ENCODE measurements around the gene THAP12.
"Not testable (repeated sequence)": the region's sequence is repeated elsewhere in the genome, so short reads cannot be mapped to it uniquely, and the experiment has no call there.

THAP12 gene

DNA sequence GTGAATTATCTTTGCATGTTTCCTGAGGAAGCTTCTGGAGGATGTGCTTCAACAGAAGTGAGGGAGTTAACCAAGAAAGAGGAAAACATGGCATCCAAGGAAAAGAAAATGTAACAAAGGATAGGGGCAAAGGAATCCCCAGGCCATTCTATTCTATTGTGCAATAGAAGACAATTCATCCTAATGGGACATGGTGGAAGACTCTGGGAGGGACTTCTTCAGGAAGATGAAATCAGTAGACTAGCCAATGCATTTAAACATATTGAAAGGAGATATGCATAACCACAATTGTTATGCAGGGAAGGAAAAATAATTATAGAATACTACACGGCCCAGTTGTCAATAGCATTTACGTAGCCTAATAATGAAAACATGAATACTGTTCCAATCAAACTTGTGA is 55.7 kb downstream of the THAP12 start:
- no peak for DNase-seq

GRCh38 chr11:76323804-76324203 is 57.1 kb downstream of the THAP12 start:
- no peak for DNase-seq

DNA sequence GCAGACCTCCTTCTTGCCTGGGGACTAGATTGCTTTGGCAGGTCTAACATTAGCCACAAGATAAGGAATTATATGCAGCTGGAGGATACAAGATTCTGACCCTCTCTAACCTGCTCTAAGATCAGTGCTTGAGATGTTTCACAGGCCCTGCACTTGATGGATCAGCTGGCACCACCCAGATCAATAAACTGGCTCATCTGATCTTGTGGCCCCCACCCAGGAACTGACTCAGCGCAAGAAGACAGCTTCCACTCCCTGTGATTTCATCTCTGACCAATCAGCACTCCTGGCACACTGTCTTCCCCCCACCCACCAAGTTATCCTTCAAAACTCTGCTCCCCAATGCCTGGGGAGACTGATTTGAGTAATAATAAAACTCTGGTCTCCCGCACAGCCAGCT is 57.6 kb downstream of the THAP12 start:
- DNase-seq: not testable (repeated sequence)

DNA sequence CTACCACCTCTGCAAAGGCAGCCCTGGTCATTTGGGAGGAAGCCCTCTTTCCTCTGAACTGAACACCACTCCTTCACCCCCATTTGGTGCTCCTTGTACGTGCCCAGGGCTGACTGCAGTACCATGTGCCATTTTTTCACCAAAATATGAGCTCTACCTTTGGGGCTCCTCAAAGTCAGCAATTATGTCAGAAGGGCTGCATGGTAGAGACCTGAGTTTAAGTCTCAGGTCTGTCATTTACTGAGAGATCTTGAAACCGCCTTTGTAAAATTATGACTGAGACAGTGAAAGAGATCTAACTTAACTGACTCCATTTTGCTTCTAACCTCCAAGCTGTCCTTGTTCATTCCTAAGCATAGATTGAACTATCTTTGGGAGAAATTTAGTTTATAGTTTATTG is 58.0 kb downstream of the THAP12 start:
- no peak for DNase-seq

GRCh38 chr11:76322540-76322939 is 58.4 kb downstream of the THAP12 start:
- no peak for DNase-seq

- no peak for DNase-seq
These were observed 59.0 kb downstream of the THAP12 start for GRCh38 chr11:76321820-76322524.

DNA sequence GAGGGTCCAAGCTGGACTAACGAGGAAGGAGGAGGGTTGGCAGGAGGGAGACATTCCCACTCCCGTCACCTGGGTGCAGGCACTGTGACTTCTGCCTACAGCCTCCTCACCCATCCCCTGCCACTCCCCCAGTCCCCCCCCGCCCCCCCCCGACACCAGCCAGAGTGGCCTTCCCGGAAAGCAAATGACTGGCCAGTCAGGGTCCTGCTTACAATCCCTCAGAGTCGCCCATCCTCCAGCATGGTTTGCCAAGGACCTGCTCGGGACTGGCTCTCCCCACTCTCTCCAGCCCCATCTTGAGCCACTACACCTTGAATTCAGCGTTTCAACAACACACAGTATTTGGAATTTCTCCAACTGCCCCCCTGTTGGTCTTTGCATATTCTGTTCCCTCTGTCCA is 59.6 kb downstream of the THAP12 start:
- no peak for DNase-seq

GRCh38 chr11:76320929-76321328 is 60.0 kb downstream of the THAP12 start:
- no peak for DNase-seq

DNA sequence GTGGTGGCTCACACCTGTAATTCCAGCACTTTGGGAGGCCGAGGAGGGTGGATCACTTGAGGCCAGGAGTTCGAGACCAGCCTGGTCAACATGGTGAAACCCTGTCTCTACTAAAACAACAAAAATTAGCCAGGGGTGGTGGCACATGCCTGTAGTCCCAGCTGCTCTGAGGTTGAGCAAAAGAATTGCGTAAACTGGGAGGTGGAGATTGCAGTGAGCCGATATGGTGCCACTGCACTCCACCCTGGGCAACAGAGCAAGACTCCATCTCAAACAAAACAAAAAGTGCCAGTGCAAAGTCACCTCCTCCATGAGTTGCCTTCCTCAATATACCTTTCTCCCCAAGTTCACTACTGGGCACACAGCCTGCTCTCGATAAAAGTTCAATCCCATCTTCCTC is 61.1 kb downstream of the THAP12 start:
- DNase-seq: not testable (repeated sequence)

DNA sequence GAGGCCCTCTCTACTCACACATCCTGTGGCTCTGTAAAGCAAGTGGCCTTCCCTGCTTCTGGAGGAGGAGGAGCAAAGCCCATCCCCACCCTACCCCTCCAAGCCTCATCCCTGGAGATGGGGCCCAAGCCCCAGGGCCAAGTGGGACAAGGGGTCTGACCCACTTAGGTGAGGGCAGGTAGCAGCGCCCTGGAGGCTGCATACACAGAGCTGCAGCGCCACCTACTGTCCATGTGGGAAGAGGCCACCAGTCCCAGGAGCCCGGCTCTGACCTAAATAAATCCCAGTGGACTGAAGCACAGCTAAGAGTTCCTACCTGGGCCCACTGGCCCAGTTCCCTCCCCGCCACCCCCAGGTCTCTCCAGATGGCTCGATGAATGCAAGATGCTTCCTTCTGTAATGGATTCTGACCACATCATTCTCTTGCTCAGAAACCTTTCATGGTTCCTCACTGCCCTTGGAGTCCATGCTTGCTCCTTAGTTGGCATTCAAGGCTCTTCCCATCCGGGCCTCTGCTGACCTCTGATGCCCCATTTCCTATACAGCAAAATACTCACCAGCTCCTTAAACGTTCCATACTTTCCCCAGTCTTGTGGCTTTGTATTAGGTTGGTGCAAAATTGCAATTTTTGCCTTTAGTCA is 62.1 kb downstream of the THAP12 start:
- DNase-seq: peak; percentile 67

DNA sequence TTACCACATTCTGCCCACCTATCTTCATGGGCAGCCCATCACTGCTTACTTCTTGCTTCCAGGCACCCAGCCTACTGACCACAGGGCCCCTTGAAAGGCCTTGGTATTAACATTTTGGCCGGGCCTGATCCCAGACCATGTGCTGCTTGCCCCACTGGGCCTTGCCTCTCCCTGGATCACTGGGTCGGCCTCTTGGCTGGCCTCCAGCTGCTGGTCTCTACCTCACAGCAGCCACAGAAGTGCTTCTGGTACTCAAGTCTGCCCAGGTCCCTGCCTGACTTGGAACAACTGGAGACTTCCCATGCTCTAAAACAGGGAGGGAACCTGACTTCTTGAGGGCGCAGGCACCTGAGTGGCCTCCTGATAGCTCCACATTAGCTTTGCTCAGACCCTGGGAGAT is 63.6 kb downstream of the THAP12 start:
- DNase-seq: no peak

DNA sequence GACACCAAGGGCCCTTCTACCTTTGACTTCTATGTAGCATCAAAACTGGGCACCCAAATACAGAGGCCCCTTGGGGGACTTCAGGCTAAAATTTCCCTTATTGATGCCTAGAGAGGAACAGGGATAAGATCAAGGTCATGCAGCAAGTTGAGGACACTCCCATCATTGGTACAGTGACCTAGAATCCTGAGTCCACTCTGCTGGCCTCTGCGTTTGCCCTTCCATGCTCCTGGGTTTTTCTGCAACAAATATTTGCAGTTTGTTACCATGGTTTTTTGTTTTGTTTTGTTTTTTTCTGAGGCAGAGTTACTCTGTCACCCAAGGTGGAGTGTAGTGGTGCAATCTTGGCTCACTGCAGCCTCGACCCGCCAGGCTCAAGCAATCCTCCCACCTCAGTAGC is 64.2 kb downstream of the THAP12 start:
- DNase-seq: no peak

DNA sequence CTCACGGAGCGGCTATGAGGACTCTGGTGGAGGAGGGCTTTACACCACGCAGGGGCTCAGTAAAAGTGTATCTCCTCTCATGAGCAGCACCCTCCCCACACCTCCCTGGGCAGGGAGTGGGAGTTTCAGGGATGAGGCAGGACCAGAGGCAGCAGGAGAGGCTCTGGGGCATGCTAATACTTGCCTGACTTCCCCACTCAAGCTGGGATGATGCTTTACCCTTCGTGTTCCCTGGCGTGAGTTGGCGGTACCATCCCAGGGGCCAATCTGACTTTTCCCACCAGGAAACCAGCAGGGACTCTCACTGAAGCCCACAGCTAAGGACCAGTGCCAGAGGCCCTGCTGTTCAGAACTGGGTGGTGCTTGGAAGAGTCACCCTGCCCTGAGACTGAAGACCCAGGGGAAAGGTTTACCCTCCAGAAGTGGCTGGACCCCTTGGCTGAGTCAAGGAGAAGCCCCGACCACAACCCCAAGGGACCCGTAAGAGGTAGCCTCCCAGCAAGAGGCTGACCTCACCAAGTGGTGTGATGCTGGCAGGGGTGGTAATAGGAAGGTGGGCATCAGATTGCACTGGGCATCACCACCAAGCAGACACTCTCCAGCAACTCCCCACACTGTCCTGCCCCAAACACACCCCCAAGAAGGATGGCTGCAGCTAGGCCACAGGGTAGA is 65.6 kb downstream of the THAP12 start:
- DNase-seq: no peak

GRCh38 chr11:76314741-76315090 is 66.2 kb downstream of the THAP12 start:
- DNase-seq: no peak

- DNase-seq: no peak
These were observed 66.8 kb downstream of the THAP12 start for GRCh38 chr11:76313913-76314740.

DNA sequence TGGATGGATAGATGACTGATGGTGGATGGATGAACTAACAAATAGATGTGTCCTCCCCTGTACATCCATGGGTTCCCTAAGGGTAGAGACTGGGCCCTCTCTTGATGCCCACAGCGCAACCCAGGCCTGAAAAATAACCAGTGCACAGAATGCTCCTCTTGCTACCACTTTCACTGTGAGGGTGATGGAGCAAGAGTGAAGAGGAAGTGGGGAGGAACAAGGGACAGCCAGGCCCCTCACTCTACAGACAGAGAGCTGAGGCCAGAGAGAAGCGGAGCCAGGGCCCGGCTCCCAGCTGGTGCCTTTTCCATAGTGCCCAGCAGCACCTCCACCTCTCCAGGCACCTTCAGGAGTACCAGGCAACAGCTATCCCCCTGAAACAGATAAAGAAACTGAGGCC is 67.7 kb downstream of the THAP12 start:
- DNase-seq: no peak

DNA sequence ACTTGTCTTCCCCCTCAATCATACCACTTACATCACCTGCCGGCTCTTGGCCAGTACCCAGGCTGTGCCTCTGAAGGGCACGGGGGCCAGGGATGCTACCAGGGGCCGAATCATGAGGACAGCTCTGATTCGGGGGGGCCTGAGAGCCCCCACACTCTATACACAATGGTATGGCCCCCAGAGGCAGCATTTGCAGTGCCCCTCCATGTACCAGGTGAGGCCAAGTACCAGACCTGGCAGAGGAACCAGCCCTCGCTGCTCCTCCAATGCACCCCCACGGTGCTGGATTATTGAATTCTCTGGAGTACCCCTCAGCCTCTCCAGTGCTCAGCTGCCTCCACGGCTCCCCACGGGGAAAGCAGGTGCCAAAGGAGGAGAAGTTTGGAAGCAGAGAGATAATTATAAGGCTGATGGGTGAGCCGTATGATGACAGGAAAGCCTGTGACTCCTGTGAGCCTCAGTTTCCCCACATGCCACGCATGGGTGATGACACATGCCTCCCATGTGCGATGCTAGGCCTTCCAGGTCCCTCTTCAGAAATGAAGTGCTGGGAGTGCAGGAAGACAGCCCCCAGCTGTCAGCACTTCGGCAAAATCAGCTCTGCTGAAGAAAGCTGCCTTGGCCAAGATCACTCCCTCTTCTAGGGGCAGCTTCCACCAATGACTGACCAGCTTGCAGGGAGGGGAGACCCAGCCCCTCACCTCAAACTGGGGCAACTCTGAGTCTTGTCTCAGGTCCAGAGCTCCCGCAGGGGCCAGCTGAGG is 69.9 kb downstream of the THAP12 start:
- DNase-seq: no peak

- no peak for DNase-seq
These were observed 72.8 kb downstream of the THAP12 start for GRCh38 chr11:76307978-76308747.

GRCh38 chr11:76307396-76307795 is 73.5 kb downstream of the THAP12 start:
- DNase-seq: no peak

DNA sequence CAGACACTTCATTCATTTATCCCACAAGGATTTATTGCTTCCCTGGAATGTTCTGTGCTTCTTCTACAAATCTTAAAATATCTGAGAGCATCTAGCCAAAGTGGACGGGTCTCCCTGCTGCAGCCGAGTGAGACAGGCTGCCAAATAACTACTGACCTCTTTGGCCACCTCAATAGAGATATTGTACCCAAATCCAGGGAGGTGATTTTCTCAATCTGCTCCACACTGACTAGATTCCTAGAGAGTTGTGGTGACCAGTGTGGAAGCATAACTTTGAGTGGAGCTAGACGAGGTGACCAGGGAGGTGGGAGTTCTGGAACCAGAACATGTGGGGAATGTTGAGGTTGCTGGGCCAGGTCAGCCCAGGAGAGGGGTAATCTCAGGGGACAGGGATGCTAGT is 77.5 kb downstream of the THAP12 start:
- no peak for DNase-seq

DNA sequence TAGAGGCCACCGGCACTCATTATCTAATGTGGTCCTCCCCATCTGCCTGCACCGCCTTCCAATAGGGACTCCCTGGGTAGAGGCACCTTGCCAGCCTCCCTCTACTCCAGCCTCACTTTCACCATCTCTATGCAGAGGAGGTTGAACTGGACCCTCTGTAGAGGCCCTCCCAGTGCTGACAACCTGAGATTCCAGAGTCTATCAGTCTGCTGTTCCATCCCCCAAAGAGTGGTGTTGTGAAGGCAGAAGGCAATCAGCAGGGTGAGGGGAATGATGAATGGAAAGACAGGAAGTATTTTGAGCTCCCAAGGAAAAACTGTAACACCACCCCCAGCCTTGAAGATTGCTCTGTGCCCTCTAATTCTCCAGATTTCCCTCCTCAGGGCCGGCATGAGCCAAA is 77.9 kb downstream of the THAP12 start:
- DNase-seq: no peak

Measured in activated effector memory CD4-positive, alpha-beta T cell treated with Interleukin-2 at 50 U/mL for 16 hours (primary cell).